RWPE2 (cell line): ENCODE results near the gene MSX1.

ENCODE experiments used
- ATAC-seq: fragments of 200-7000 bp; cut with Tn5 transposase; 3 replicates; pipeline ENCODE4 v1.9.1; 2021; ENCODE audit warnings: low read depth
- DNase-seq: peaks from one replicate; pipeline ENCODE4 v3.0.0-alpha.2; 2020; ENCODE audit warnings: low spot score
- H3K27ac ChIP-seq: fragments of 450-650 bp; 2 replicates; pipeline ENCODE4 v1.5.1; 2017; ENCODE audit warnings: mild to moderate bottlenecking; ENCODE audit not compliant: poor library complexity, severe bottlenecking
- H3K27me3 ChIP-seq: fragments of 250-450 bp; sonication (Bioruptor Pico); 2 replicates; pipeline ENCODE4 v1.5.1; 2021; ENCODE audit warnings: mild to moderate bottlenecking, moderate library complexity; ENCODE audit not compliant: insufficient read depth, poor library complexity, severe bottlenecking
- H3K36me3 ChIP-seq: fragments of 250-450 bp; sonication (Bioruptor Pico); 2 replicates; pipeline ENCODE4 v1.5.1; 2020; ENCODE audit warnings: low read depth, mild to moderate bottlenecking, moderate library complexity
- H3K4me1 ChIP-seq: fragments of 250-450 bp; sonication (Bioruptor Pico); 2 replicates; pipeline ENCODE4 v1.5.1; 2021; ENCODE audit warnings: mild to moderate bottlenecking, moderate library complexity; ENCODE audit not compliant: insufficient read depth, poor library complexity, severe bottlenecking
- H3K4me3 ChIP-seq: fragments of 250-450 bp; sonication (Bioruptor Pico); 2 replicates; pipeline ENCODE4 v1.5.1; 2021; ENCODE audit warnings: mild to moderate bottlenecking, moderate library complexity; ENCODE audit not compliant: severe bottlenecking
- H3K9me3 ChIP-seq: fragments of 250-450 bp; sonication (Bioruptor Pico); 2 replicates; pipeline ENCODE4 v1.5.1; 2021; ENCODE audit warnings: mild to moderate bottlenecking, moderate library complexity; ENCODE audit not compliant: severe bottlenecking
- TF ChIP-seq, protein P1 (sequence below): fragments of 450-650 bp; IDR thresholded peaks from one replicate; pipeline ENCODE4 v1.5.1; 2017; ENCODE audit warnings: mild to moderate bottlenecking, moderate library complexity; ENCODE audit not compliant: poor library complexity, severe bottlenecking

Gene MSX1

DNA sequence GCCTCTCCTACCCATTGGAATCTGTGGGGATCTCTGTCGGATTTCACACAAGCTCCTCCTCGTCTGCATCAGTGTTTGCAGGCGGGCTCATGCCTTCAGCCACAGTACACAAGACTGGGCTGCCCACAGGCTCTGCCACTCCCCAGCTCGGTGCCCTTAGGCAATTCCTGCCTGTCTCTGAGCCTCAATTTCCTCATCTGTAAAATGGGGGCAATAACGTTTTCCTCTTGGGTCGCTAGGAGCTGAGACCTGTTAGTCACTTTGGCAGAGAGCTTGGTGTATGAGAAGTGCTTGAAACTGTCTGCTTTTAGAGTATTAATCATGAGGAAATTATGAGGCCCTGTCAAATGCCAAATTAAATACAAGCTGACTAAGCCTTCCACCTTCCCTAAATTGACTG is 27.6 kb upstream of the MSX1 start:
- Histone ChIP-seq H3K4me3 (no peak overlapping the region), H3K27ac (no peak overlapping the region), H3K9me3 (no peaks in the 10 kb centered on the region), H3K27me3 (peaks cover 17% of the 10 kb centered on the region), H3K36me3 (no peaks in the 10 kb centered on the region), H3K4me1 (no peaks in the 10 kb centered on the region)
- DNase-seq (no peak), ATAC-seq (no peak)
- TF ChIP-seq, protein P1, sequence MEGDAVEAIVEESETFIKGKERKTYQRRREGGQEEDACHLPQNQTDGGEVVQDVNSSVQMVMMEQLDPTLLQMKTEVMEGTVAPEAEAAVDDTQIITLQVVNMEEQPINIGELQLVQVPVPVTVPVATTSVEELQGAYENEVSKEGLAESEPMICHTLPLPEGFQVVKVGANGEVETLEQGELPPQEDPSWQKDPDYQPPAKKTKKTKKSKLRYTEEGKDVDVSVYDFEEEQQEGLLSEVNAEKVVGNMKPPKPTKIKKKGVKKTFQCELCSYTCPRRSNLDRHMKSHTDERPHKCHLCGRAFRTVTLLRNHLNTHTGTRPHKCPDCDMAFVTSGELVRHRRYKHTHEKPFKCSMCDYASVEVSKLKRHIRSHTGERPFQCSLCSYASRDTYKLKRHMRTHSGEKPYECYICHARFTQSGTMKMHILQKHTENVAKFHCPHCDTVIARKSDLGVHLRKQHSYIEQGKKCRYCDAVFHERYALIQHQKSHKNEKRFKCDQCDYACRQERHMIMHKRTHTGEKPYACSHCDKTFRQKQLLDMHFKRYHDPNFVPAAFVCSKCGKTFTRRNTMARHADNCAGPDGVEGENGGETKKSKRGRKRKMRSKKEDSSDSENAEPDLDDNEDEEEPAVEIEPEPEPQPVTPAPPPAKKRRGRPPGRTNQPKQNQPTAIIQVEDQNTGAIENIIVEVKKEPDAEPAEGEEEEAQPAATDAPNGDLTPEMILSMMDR = no peak

DNA sequence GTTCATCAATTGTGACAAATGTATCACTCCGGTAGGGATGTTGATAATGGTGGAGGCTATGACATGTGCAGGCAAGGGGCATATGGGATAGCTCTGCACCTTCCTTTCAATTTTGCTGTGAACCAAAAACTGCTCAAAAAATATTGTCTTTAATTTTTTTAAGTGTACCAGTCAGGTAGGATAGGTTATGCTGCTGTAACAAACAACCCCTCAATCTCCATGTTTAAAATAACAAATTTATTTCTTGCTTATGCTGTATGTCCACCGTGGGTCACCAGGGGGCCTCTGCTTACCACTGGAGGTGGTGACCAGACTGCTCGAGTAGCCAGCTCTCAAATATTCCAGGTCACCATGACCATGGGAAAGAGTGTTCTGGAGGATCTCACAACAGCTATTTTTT is 23.4 kb upstream of the MSX1 start:
- peaks cover 17% of the 10 kb centered on the region for H3K27me3 ChIP-seq
- DNase-seq (no peak), ATAC-seq (no peak)
- no peaks in the 10 kb centered on the region for H3K9me3 ChIP-seq
- no peaks in the 10 kb centered on the region for H3K36me3 ChIP-seq
- no peak overlapping the region for H3K27ac ChIP-seq
- H3K4me3 ChIP-seq = no peak overlapping the region
- TF ChIP-seq, protein P1 = no peak
- H3K4me1 ChIP-seq = no peaks in the 10 kb centered on the region

DNA sequence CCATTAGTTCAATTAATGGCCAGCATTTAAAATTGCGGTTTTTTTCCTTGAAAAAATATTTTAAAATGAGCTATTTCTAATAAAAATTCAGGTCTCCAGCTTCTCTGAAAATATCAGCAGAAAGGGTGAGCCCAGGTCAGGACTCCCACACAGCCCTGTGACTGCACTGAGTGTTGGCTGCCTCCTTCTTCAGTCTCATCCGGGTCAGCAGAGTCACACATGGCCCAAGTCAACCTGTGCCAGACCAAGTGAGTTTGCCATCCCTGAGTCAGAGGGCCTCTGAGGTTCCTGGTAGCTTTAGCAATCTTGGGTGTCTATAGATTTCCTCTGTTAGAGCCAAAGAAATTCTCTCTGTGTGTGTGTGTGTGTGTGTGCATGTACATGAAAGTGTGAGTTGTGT is 22.1 kb upstream of the MSX1 start:
- no peaks in the 10 kb centered on the region for H3K4me1 ChIP-seq
- H3K36me3 ChIP-seq = no peaks in the 10 kb centered on the region
- no peak overlapping the region for H3K27ac ChIP-seq
- H3K27me3 ChIP-seq = peaks cover 17% of the 10 kb centered on the region
- no peak for DNase-seq
- H3K9me3 ChIP-seq = no peaks in the 10 kb centered on the region
- TF ChIP-seq, protein P1 = no peak
- H3K4me3 ChIP-seq = no peak overlapping the region
- ATAC-seq = no peak

DNA sequence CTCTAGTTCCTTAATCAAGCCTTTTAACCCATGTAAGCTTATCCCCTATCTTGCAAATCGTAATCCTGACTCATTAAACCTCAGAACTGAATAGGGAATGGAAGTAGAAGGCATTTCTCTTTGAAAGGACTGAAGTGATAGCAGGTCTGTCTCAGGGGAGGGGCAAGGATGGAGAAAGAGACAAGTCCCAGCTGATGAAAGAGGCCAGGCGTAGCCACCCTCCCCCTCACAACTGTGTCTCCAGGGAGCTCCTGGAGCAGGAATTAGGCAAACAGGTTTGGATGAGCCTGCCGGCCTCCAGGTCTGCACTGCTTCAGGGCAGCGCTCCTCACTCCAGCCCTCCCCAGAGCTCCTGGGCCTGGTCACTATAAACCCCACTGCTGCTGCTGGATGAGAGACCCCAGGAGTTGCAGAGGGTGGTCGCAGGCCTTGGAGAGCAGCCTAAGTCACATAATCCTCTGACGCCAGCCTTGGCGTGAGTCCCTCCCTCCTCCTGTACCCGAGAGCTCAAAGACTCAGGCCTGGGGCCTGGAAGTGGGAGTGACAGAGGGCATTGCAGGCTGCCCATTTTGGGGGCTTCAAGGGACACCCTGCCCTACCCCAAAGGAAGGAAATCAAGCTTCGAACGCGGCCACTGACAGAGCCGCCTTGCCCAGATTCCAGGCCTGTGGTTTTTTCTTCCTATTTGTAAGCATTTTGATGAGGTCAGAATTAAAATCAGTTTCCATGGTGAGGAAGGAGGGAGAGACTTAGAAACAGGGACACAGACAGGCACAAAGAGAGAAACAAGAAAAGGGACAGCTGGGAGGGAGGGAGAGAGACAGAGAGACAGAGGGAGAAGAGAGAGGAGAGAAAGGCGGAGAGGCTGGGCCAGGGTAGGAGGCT is 21.2 kb upstream of the MSX1 start:
- no peak overlapping the region for H3K4me3 ChIP-seq
- DNase-seq (no peak), ATAC-seq (peak; percentile 52; the same call in 2 of the 3 replicates)
- H3K36me3 ChIP-seq = no peaks in the 10 kb centered on the region
- H3K4me1 ChIP-seq = no peaks in the 10 kb centered on the region
- no peaks in the 10 kb centered on the region for H3K9me3 ChIP-seq
- TF ChIP-seq, protein P1 = no peak
- H3K27ac ChIP-seq = no peak overlapping the region
- peaks cover 10% of the 10 kb centered on the region for H3K27me3 ChIP-seq
